Panc1 (cell line): Measurements from ENCODE around the gene SURF2.

ENCODE experiments used
- POLR2AphosphoS5 ChIP-seq: IDR thresholded peaks from 2 replicates; pipeline ENCODE4 v1.6.1; 2012; ENCODE audit warnings: mild to moderate bottlenecking, low read depth, low read length, moderate library complexity
- TCF7L2 ChIP-seq: IDR thresholded peaks from 2 replicates; pipeline ENCODE4 v1.6.1; 2011; ENCODE audit warnings: mild to moderate bottlenecking, low read depth, low read length, inconsistent platforms

GRCh38 chr9:133349965-133350616 lies 6.3 kb upstream of the SURF2 start:
- TF ChIP-seq POLR2AphosphoS5 (no peak), TCF7L2 (no peak)
